Naive thymus-derived CD4-positive, alpha-beta T cell (primary cell): ENCODE data around the gene CNNM2. TPM values are rescaled to one million over a fixed set of nuclear protein-coding genes. Genes with fewer than 3 reads are reported as not detected.
"Not testable (repeated sequence)": the region's sequence is repeated elsewhere in the genome, so short reads cannot be mapped to it uniquely, and the experiment has no call there.

Source experiments
- ATAC-seq: fragments of 150-1000 bp; cut with Tn5 transposase; 2 replicates; pipeline ENCODE4 v1.10.0; 2021; ENCODE audit warnings: mild to moderate bottlenecking, moderate library complexity
- CTCF ChIA-PET: fragments of 350-600 bp; sonication (Branson Sonifier 250); formaldehyde crosslinking; loops from one replicate; lab custom pipeline; 2021; ENCODE audit warnings: antibody characterized with exemption; lab: Charles Lee
- POLR2A ChIA-PET: fragments of 350-600 bp; sonication (Branson Sonifier 250); formaldehyde crosslinking; loops from one replicate; lab custom pipeline; 2021; ENCODE audit warnings: antibody characterized with exemption, inconsistent platforms; lab: Charles Lee
- DNase-seq, 9 donors: peaks; one replicate each; pipeline versions ENCODE4 v3.0.0 to v3.0.0-alpha.2; 2020 to 2022; ENCODE audit warnings: mixed read lengths in 1 of 9
- H3K27ac ChIP-seq: one replicate; pipeline ENCODE4 v1.7.0; 2013; ENCODE audit warnings: mild to moderate bottlenecking, low read depth, low read length, moderate library complexity
- H3K27me3 ChIP-seq, 2 donors: one replicate each; pipeline ENCODE4 v1.7.0; 2013; ENCODE audit warnings: low read length in 2 of 2, mild to moderate bottlenecking in 2 of 2, moderate library complexity in 2 of 2; ENCODE audit not compliant: control insufficient read depth in 2 of 2, insufficient read depth in 2 of 2
- H3K36me3 ChIP-seq, 3 experiments: 1 replicate in 2 of 3; 2 replicates in 1 of 3; pipeline ENCODE4 v1.7.0; 2013; ENCODE audit warnings: low read length in 3 of 3, mild to moderate bottlenecking in 3 of 3, moderate library complexity in 1 of 3; ENCODE audit not compliant: insufficient read depth in 3 of 3, control insufficient read depth in 2 of 3
- H3K4me1 ChIP-seq, 2 donors: one replicate each; pipeline ENCODE4 v1.7.0; 2013; ENCODE audit warnings: low read length in 2 of 2, mild to moderate bottlenecking in 2 of 2, moderate library complexity in 1 of 2; ENCODE audit not compliant: control insufficient read depth in 2 of 2, insufficient read depth in 2 of 2
- H3K4me3 ChIP-seq: 2 replicates; pipeline ENCODE4 v1.7.0; 2013; ENCODE audit warnings: mild to moderate bottlenecking, low read length
- H3K9me3 ChIP-seq, 3 experiments: 1 replicate in 2 of 3; 2 replicates in 1 of 3; pipeline ENCODE4 v1.7.0; 2013; ENCODE audit warnings: low read length in 3 of 3; ENCODE audit not compliant: control insufficient read depth in 2 of 3
- H3K27ac Mint-ChIP-seq, 9 donors: one replicate each; pipeline ENCODE4 v1.8.0; 2020 to 2022; ENCODE audit warnings: mixed read lengths in 9 of 9, mild to moderate bottlenecking in 8 of 9, moderate library complexity in 5 of 9, inconsistent platforms in 2 of 9
- H3K27me3 Mint-ChIP-seq, 5 donors: one replicate each; pipeline ENCODE4 v1.8.0; 2021 to 2022; ENCODE audit warnings: mixed read lengths in 5 of 5, mild to moderate bottlenecking in 1 of 5
- H3K36me3 Mint-ChIP-seq, 5 donors: one replicate each; pipeline ENCODE4 v1.8.0; 2020 to 2022; ENCODE audit warnings: mixed read lengths in 5 of 5, mild to moderate bottlenecking in 3 of 5, inconsistent platforms in 1 of 5
- H3K4me1 Mint-ChIP-seq, 7 donors: one replicate each; pipeline ENCODE4 v1.8.0; 2020 to 2022; ENCODE audit warnings: mixed read lengths in 7 of 7, mild to moderate bottlenecking in 3 of 7, inconsistent platforms in 1 of 7
- H3K4me3 Mint-ChIP-seq, 10 donors: one replicate each; pipeline ENCODE4 v1.8.0; 2020 to 2022; ENCODE audit warnings: mild to moderate bottlenecking in 10 of 10, mixed read lengths in 10 of 10, moderate library complexity in 6 of 10, inconsistent platforms in 2 of 10
- H3K9me3 Mint-ChIP-seq, 11 donors: one replicate each; pipeline ENCODE4 v1.8.0; 2020 to 2022; ENCODE audit warnings: mixed read lengths in 11 of 11, mild to moderate bottlenecking in 4 of 11, inconsistent platforms in 1 of 11, moderate library complexity in 1 of 11
- intact Hi-C, 2 donors: fragments of 100-400 bp; cut with micrococcal nuclease; formaldehyde crosslinking; loops; one replicate each; pipeline ENCODE4 v1.15.1; 2023
- polyA plus RNA-seq, 2 donors: library from polyadenylated mRNA; unstranded; fragments of 300-500 nt; fragmentation: Illumina TruSeq; gene quantifications; one replicate each; pipeline ENCODE4 v1.2.3, GENCODE V29; 2021
- total RNA-seq, 6 experiments: library from RNA in 5 of 6; stranded (reverse) in 5 of 6; gene quantifications; 1 replicate in 5 of 6; 2 replicates in 1 of 6; pipeline ENCODE4 v1.2.3 and lab custom pipeline; 2021 to 2026

The CNNM2 gene
- total and polyA plus RNA-seq, 7 experiments from 2014 or later: 4.3 to 17.5 (median 9.7) TPM

- peaks cover 49 to 79% (median 63%) of the 10 kb centered on the region in 7 donors for H3K4me1 Mint-ChIP-seq
Observed at GRCh38 chr10:102919246-102919959, 1.3 kb downstream of the CNNM2 start.

GRCh38 chr10:102919992-102920739 lies 2.1 kb downstream of the CNNM2 start:
- no peak for ATAC-seq
- H3K4me3 ChIP-seq: peak overlapping the region; percentile 98
- no peak for DNase-seq
- H3K36me3 ChIP-seq: no peaks in the 10 kb centered on the region
- H3K27me3 Mint-ChIP-seq: peaks cover 0 to 7% (median 5%) of the 10 kb centered on the region in 5 donors
- intact Hi-C loops: loop anchor here (5.0 kb wide), 8 partner anchors 83 to 1858 kb away; partner anchors contain the start of genes CYP17A1 (in 1 of the 2), KAZALD1 (in 1 of the 2), NEURL1 (in 1 of the 2) and PCGF6 (in 1 of the 2)
- H3K4me3 Mint-ChIP-seq: peak overlapping the region; percentile 86 to 99 (median 96)
- H3K4me1 ChIP-seq: peaks cover 37% of the 10 kb centered on the region in 2 donors
- H3K27ac ChIP-seq: no peak overlapping the region
- H3K36me3 Mint-ChIP-seq: peaks cover 0 to 15% (median 0%) of the 10 kb centered on the region in 5 donors
- peak overlapping the region in 8 of 9 donors; percentile 16 to 80 (median 49) for H3K27ac Mint-ChIP-seq
- no peaks in the 10 kb centered on the region for H3K27me3 ChIP-seq
- no peaks in the 10 kb centered on the region for H3K9me3 ChIP-seq
- peaks cover 0 to 4% (median 0%) of the 10 kb centered on the region in 11 donors for H3K9me3 Mint-ChIP-seq
- peaks cover 48 to 73% (median 63%) of the 10 kb centered on the region in 7 donors for H3K4me1 Mint-ChIP-seq
- ChIA-PET POLR2A (no interaction called here), CTCF (interaction anchor here (0.6 kb wide), 1 partner anchor 1921 kb away, joined by 3 read pairs; the partner anchor contains the start of gene LZTS2)

More at GRCh38 chr10:102919246-102919959, 1.3 kb downstream of the CNNM2 start:
- DNase-seq (peak in 3 of 9 donors; percentile 1 to 26 (median 15)), ATAC-seq (no peak)
- Mint-ChIP-seq H3K27ac (peak overlapping the region in 3 of 9 donors; percentile 43 to 96 (median 52)), H3K36me3 (peaks cover 0 to 16% (median 0%) of the 10 kb centered on the region in 5 donors), H3K4me3 (peak overlapping the region; percentile 86 to 99 (median 96)), H3K27me3 (peaks cover 0 to 7% (median 5%) of the 10 kb centered on the region in 5 donors), H3K9me3 (peaks cover 0 to 4% (median 0%) of the 10 kb centered on the region in 11 donors)
- Histone ChIP-seq H3K9me3 (no peaks in the 10 kb centered on the region), H3K27me3 (no peaks in the 10 kb centered on the region), H3K27ac (peak overlapping the region; percentile 83), H3K36me3 (no peaks in the 10 kb centered on the region), H3K4me3 (peak overlapping the region; percentile 98), H3K4me1 (peaks cover 37% of the 10 kb centered on the region in 2 donors)
- CTCF ChIA-PET: no interaction called here
- intact Hi-C loops: loop anchor here (5.0 kb wide), 8 partner anchors 82 to 1857 kb away; partner anchors contain the start of genes CYP17A1 (in 1 of the 2), KAZALD1 (in 1 of the 2), NEURL1 (in 1 of the 2) and PCGF6 (in 1 of the 2)
- POLR2A ChIA-PET: interaction anchor here (1.3 kb wide), 1 partner anchor 151 kb away, joined by 4 read pairs; no protein-coding TSS in a partner anchor

GRCh38 chr10:102923601-102924000 lies 5.5 kb downstream of the CNNM2 start:
- no peak overlapping the region for H3K27ac ChIP-seq
- Mint-ChIP-seq H3K9me3 (no peaks in the 10 kb centered on the region), H3K4me3 (peak overlapping the region in 5 of 10 donors; percentile 9 to 97 (median 18)), H3K27me3 (peaks cover 0 to 3% (median 0%) of the 10 kb centered on the region in 5 donors), H3K27ac (no peak overlapping the region), H3K4me1 (peaks cover 42 to 71% (median 60%) of the 10 kb centered on the region in 7 donors), H3K36me3 (peaks cover 0 to 19% (median 10%) of the 10 kb centered on the region in 5 donors)
- intact Hi-C loops: no loop called here
- H3K9me3 ChIP-seq: no peaks in the 10 kb centered on the region
- no peak for ATAC-seq
- H3K36me3 ChIP-seq: no peaks in the 10 kb centered on the region
- no peak for DNase-seq
- H3K27me3 ChIP-seq: no peaks in the 10 kb centered on the region
- CTCF ChIA-PET: interaction anchor here (1.2 kb wide), 1 partner anchor 145 kb away, joined by 4 read pairs; no protein-coding TSS in a partner anchor
- H3K4me1 ChIP-seq: peaks cover 30 to 34% of the 10 kb centered on the region in 2 donors
- POLR2A ChIA-PET: no interaction called here
- H3K4me3 ChIP-seq: no peak overlapping the region

GRCh38 chr10:102926842-102927241 lies 8.7 kb downstream of the CNNM2 start:
- ATAC-seq: no peak
- CTCF ChIA-PET: no interaction called here
- Mint-ChIP-seq H3K4me1 (peaks cover 23 to 49% (median 28%) of the 10 kb centered on the region in 7 donors), H3K36me3 (peaks cover 0 to 27% (median 18%) of the 10 kb centered on the region in 5 donors), H3K27ac (no peak overlapping the region), H3K27me3 (no peaks in the 10 kb centered on the region), H3K9me3 (no peaks in the 10 kb centered on the region), H3K4me3 (no peak overlapping the region)
- Histone ChIP-seq H3K36me3 (no peaks in the 10 kb centered on the region), H3K4me3 (no peak overlapping the region), H3K9me3 (no peaks in the 10 kb centered on the region), H3K27ac (no peak overlapping the region), H3K4me1 (peaks cover 4 to 9% of the 10 kb centered on the region in 2 donors), H3K27me3 (no peaks in the 10 kb centered on the region)
- intact Hi-C loops: no loop called here
- POLR2A ChIA-PET: no interaction called here
- no peak for DNase-seq

- H3K27me3 ChIP-seq: no peaks in the 10 kb centered on the region
- Mint-ChIP-seq H3K27me3 (no peaks in the 10 kb centered on the region), H3K4me1 (peaks cover 18 to 43% (median 22%) of the 10 kb centered on the region in 7 donors), H3K27ac (peak overlapping the region in 1 of 9 donors; percentile 62), H3K9me3 (no peaks in the 10 kb centered on the region), H3K36me3 (peaks cover 0 to 27% (median 22%) of the 10 kb centered on the region in 5 donors), H3K4me3 (peak overlapping the region in 2 of 10 donors; percentile 2 to 6)
- ChIA-PET CTCF (no interaction called here), POLR2A (interaction anchor here (0.6 kb wide), 1 partner anchor 103 kb away, joined by 4 read pairs; no protein-coding TSS in a partner anchor)
- no peak overlapping the region for H3K27ac ChIP-seq
- H3K36me3 ChIP-seq: no peaks in the 10 kb centered on the region
- DNase-seq: no peak
- ATAC-seq: peak; percentile 81
- H3K4me1 ChIP-seq: peaks cover 3 to 6% of the 10 kb centered on the region in 2 donors
- no peak overlapping the region for H3K4me3 ChIP-seq
- intact Hi-C loops: no loop called here
- no peaks in the 10 kb centered on the region for H3K9me3 ChIP-seq
Observed at GRCh38 chr10:102927311-102928010, 9.4 kb downstream of the CNNM2 start.

- H3K9me3 Mint-ChIP-seq, H3K27ac Mint-ChIP-seq, H3K27me3 ChIP-seq, H3K9me3 ChIP-seq, ATAC-seq, H3K27ac ChIP-seq, H3K4me3 Mint-ChIP-seq, POLR2A ChIA-PET, H3K4me3 ChIP-seq, H3K4me1 ChIP-seq, H3K36me3 ChIP-seq, H3K27me3 Mint-ChIP-seq, CTCF ChIA-PET, intact Hi-C loops, DNase-seq: not testable (repeated sequence)
- H3K36me3 Mint-ChIP-seq: peaks cover 0 to 28% (median 23%) of the 10 kb centered on the region in 5 donors
- H3K4me1 Mint-ChIP-seq: peaks cover 14 to 37% (median 16%) of the 10 kb centered on the region in 7 donors
Observed at GRCh38 chr10:102928442-102928841, 10.3 kb downstream of the CNNM2 start.
